NCI-H2029 treated with DMSO at 0.1 percent for 48 hours (cell line): ENCODE measurements around the gene MYCBPAP.
"Not testable (repeated sequence)": the region's sequence is repeated elsewhere in the genome, so short reads cannot be mapped to it uniquely, and the experiment has no call there.

Experiments used
- DNase-seq: peaks from one replicate; lab custom pipeline; 2025; lab: John Stamatoyannopoulos, UW

Gene MYCBPAP

DNA sequence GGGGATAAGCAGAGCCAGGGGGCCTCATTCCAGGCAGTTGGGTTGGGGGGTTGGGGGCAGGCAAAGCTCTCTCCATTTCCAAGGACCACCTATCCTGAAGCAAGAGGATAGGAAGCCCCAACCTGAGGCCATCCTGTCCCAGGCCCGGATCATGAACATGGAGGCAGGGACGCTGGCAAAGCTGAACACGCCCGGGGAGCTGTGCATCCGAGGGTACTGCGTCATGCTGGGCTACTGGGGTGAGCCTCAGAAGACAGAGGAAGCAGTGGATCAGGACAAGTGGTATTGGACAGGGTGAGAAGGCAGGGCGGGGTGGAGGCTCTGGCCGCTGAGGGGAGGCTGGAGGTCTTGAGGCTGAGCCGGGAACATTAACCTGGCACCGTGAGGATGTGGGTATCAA lies 36.0 kb upstream of the MYCBPAP start:
- no peak for DNase-seq

DNA sequence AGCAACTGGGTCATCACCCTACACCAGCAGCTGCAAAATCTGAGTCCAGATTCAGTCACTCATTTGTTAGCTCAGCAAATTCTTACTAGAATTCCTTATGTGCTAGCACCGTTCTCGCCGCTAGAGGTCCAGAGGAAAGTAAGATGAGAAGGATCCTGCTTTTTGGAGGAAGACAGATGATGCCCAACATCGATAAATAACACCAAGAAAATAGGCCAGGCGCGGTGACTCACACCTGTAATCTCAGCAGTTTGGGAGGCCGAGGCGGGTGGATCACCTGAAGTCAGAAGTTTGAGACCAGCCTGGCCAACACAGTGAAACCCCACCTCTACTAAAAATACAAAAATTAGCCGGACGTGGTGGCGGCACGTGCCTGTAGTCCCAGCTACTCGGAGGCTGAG lies 35.5 kb upstream of the MYCBPAP start:
- not testable (repeated sequence) for DNase-seq

DNA sequence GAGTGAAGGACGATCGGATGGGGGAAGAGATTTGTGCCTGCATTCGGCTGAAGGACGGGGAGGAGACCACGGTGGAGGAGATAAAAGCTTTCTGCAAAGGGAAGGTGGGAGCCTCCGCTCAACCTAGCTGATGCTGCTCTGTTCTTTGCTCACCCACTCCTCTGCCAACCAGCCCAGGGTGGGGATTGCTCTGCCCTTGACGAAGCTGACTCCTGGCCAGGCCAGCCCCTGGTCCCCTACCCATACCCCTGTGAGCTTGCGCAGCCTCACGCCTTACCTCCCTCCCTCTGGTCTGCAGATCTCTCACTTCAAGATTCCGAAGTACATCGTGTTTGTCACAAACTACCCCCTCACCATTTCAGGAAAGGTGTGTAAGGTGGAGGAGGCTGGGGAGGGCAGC lies 34.3 kb upstream of the MYCBPAP start:
- no peak for DNase-seq

DNA sequence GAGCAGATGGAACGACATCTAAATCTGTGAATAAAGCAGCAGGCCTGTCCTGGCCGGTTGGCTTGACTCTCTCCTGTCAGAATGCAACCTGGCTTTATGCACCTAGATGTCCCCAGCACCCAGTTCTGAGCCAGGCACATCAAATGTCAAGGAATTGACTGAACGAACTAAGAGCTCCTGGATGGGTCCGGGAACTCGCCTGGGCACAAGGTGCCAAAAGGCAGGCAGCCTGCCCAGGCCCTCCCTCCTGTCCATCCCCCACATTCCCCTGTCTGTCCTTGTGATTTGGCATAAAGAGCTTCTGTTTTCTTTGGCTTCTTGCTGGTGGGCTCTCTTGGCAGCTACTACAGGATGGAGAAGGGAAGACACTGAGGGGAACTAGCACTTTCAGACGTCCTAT lies 33.7 kb upstream of the MYCBPAP start:
- DNase-seq, result no peak

DNA sequence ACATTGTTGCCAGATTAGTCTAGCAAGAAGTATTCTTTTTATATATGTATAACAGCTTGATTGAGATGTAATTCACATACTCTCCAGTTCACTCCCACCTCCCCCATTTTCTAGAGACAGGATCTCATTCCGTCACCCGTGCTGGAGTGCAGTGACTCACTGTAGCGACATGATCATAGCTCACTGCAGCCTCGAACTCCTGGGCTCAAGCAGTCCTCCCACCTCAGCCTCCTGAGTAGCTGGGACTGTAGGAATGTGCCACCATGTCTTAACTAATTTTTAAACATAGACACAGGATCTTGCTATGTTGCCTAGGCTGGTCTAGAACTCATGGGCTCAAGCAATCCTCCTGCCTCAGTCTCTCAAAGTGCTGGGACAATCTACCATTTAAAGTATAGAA lies 32.9 kb upstream of the MYCBPAP start:
- no peak for DNase-seq

DNA sequence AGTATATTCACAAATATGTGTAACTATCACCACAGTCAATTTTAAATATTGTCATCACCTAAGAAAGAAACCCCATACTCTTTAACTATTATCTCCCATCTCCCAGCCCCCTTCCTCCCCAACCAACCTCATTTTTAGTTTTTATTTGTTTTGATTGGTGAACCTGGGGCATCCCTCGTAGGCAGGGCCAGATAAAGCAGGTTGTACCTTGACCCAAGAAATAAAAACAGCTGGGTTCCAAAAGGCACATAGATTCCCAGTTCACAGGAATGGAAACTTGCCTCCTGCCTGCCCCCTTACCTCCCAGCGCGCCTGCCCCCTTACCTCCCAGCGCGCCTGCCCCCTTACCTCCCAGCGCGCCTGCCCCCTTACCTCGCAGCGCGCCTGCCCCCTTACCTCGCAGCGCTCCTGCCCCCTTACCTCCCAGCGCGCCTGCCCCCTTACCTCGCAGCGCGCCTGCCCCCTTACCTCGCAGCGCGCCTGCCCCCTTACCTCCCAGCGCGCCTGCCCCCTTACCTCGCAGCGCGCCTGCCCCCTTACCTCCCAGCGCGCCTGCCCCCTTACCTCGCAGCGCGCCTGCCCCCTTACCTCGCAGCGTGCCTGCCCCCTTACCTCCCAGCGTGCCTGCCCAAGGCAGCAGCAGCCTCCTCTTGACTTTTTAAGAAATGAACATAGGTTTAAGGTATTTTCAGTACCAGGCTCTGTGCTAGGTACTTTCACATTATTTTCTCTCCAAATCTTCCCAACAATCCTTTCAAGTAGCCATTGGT lies 32.3 kb upstream of the MYCBPAP start:
- DNase-seq, result not testable (repeated sequence)

DNA sequence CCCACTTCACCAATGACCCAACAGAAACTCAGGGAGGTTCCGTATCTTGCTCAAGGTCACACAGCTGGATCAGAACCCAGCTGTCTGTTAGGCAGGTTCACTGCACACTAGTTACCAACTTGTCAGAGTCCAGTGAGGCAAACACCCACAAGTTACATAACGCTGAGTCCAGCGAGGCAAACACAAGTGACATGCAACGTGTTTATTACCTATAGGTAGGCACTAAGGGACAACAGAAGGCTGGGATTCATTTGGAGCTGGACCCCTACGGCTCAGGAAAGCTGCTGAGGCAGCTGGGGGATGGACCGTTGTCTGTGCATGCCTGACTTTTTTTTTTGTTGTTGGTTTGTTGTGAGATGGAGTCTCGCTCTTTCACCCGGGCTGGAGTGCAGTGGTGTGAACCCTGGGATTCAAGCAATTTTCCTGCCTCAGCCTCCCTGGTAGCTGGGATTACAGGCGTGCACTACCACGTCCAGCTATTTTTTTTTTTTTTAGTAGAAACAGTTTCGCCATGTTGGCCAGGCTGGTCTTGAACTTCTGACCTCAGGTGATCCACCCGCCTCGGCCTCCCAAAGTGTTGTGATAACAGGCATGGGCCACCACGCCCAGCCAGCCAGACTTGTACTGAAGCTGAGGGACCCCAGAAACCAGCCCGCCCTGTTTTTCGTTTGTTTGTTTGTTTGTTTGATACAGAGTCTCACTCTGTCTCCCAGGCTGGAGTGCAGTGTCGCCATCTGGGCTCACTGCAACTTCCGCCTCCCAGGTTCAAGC lies 31.5 kb upstream of the MYCBPAP start:
- DNase-seq, result no peak

DNA sequence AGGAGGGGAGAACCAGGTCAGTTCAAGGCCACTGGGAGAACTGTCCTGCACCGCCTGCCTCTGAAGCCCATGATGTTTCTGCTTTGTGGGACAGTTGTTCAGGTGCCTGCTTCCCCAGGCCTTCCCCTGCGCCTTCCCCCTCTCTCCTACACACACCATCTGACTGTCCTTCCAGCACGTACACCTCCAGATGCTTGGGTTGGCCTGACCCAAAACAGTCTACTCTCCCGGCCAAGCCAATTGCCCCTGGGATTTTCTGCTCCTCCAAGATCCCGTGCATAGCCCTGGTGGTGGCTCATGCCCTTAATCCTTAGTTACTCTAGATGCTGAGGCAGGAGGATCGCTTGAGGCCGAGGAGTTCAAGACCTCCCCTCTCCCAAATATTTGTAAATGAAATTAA lies 30.3 kb upstream of the MYCBPAP start:
- DNase-seq, result no peak

DNA sequence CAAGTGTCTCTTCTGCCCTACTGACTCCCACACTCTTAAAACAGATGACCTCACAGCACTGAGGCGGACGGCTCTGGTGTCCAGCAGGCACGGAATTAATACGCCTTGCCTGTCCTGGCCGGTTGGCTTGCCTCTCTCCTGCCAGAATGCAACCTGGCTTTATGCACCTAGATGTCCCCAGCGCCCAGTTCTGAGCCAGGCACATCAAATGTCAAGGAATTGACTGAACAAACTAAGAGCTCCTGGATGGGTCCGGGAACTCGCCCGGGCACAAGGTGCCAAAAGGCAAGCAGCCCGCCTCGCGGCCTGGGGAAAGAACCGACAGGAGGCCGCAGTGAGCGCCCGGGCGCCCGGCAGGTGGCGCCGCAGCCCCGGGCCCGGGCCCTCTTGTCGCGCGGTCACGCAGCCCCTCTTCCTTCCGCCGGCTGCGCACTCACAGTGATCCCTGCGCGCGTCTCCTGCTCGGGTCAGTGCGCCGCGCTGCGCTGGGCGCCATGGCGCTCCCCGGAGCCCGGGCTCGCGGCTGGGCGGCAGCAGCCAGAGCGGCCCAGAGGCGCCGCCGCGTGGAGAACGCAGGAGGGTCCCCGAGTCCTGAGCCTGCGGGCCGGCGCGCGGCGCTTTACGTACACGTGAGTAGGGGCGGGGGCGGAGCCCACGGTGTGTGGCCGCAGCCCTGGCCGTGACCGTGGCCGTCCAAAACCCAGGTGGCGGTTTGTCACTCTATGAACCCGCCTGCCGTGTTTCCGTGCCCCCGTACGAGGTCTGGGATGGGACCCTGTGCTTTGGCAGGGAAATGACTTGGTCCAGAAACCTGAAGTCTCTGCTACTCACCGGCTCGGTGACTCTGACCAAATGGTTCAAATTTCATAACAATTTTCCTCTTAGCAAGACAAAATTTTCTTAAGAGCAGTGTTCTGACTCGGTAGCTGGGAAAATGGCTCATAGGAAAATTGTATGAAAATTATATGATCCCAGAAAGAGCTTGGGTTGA lies 29.6 kb upstream of the MYCBPAP start, which contains the start of gene RSAD1:
Gene RSAD1 (plus strand): TSS at position 470 of the 991 bp plus-strand sequence. CDS start 25 bp downstream, at position 495.
- DNase-seq, result peak; percentile 51

DNA sequence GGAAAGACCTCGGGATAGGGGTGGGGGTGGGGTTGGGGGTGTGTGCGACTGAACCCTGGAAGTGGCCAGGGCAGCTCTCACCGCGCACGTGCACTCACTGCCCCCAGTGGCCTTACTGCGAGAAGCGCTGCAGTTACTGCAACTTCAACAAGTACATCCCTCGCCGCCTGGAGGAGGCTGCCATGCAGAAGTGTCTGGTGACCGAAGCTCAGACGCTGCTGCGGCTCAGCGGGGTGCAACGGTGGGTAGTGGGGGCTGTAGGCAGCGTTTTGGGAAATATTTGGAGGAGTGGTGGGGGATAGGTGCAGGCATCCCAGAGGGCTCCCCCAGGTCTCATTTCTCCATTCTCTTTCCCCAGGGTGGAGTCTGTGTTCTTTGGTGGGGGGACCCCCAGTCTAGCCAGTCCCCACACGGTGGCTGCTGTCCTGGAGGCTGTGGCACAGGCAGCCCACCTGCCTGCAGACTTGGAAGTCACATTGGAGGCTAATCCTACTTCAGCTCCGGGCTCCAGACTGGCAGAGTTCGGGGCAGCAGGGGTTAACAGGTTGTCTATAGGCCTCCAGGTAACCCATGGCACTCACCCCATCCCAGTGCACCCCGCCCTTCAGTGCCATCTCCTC lies 28.6 kb upstream of the MYCBPAP start:
- DNase-seq, result peak; percentile 26

DNA sequence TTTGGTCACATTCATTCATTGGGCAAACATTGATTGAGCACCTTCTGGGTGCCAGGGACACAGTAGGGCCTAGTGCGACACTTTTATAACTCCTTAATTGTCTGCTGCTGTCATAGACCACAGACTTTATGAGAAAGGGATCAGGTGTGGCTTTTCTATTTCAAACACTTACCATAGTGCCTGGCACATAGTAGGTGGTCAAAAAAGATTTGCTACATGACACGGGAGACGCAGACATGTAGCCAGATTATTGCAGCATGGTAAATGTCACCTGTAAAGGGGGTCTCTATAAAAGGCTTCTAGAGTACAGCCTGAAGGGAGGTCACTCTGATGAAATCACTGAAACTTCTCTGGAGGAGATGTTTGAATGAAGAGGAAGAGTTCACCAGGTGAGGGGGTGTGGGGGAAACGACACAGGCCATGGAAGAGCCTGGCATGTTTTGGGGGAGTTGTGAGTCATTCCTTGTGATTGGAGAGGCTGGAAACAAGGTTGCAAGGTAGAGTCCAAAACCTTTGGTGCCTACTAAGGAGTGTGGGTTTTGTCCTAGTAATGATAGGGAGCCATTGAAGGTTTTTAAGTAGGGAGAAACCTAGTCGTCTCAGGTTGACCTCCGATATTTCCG lies 28.0 kb upstream of the MYCBPAP start:
- no peak for DNase-seq

DNA sequence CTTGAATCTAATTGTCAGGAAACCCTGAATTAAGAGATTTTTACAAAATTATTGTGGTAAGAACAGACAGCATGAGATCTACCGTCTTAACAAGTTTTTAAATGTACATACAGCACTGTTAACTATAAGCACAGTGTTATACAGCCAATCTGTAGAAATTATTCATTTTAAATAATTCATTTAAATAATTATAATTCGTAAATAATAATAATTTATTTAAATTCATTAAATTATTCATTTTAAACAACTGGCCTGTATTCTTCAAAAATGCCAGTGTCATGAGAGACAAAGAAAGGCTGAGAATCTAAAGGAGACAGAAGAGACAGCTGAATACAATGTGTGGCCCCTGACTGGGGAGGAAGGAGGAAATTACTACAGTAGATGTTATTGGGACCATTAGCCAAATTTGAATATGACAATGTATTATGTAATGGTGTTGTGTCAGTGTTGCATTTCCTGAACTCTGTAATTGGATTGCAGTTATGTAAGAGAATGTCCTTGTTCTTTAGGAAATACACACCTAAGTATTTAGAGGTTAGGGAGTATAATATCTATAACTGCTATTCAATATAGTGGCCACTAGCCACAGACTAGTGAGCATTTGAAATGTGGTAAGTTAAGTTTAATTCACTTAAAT lies 27.3 kb upstream of the MYCBPAP start:
- no peak for DNase-seq

DNA sequence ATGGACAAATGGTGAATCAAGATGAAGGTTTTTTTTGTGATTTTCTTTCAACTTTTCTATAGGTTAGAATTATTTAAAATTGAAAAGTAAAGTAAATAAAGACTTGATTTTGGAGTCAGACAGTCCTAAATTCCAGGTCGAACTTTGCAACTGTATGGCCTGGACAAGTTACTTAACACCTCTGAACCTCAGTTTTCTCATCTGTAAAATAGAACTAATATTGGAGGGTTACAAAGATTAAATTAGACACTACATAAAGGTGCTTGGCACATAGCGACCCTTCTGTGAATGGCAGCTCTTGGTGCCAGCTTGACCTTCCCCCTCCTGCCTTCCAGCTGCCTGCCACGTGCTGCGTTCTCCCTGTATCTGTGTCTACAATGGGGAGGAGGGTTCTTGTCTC lies 26.6 kb upstream of the MYCBPAP start:
- DNase-seq, result no peak

DNA sequence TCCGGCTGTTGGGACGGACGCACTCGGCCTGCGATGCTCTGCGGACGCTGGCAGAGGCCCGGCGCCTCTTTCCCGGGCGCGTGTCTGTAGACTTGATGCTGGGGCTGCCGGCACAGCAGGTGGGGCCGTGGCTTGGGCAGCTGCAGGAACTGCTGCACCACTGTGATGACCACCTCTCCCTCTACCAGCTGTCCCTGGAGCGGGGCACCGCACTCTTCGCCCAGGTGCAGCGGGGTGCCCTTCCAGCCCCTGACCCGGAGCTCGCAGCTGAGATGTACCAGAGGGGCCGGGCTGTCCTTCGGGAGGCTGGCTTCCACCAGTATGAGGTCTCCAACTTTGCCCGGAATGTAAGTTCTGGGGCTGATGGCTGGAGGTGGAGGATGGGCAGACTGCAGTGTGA lies 26.1 kb upstream of the MYCBPAP start:
- DNase-seq, result no peak

DNA sequence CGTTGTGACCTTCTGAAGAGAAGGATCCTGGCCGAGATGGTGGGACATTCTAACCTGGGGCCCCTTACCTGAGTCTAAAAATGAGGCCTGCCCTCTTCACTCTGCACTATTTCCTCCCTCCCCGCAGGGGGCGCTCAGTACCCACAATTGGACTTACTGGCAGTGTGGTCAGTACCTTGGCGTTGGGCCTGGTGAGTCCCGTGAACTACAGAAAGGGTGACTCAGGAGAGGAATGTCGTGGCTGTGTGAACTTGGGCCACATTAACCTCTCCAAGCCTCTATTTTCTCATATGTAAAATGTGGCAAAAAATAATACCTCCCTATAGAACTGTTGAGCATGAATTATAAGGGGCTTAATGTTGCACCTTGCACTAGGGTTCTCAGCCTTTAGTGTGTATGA lies 25.7 kb upstream of the MYCBPAP start:
- DNase-seq, result peak; percentile 83

DNA sequence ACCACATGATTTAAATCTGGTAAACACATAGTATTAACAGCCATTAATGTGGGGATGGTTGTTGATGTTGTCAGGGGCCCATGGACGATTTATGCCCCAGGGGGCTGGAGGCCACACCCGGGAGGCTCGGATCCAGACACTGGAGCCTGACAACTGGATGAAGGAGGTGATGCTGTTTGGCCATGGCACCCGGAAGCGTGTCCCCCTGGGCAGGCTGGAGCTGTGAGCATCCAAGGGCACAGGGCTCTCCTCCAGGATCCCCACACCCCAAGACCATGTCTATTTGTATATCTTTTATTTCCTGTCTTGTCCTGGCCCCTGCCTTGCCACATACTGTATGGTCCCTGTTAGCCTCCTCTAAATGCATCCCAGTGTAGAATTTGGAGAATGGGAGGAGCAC lies 25.0 kb upstream of the MYCBPAP start:
- DNase-seq, result no peak

DNA sequence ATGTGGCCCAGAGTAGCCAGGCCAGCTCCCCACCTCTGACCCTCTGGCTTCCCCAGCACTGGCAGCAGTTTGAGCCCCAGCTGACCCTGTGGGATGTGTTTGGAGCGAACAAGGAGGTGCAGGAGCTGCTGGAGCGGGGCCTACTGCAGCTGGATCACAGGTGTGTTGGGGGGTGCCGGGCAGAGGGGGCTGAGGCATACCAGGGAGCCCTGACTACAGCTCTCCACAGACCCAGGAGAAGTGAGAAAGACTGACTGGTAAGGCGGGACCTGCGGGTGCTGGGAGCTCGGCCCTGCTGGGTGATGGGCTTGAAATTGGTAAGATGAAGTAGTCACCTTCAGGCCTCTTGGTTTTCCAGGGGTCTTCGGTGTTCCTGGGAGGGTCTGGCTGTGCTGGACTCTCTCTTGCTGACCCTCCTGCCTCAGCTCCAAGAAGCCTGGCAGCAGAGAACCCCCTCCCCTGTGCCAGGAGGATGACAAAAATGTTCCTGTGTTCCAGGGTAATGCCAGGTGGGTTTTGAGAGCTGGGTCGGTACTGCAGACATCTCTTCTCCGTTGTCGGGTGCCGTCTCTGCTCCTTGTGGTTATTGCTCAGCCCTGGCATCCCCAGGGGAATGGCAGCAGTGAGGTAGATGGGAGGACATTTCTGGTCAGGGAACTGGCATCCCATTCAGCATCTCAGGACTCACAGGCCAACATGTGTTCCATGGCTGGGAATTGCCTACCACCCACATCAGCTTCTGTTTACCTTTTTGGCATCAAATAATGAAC lies 23.7 kb upstream of the MYCBPAP start:
- no peak for DNase-seq

DNA sequence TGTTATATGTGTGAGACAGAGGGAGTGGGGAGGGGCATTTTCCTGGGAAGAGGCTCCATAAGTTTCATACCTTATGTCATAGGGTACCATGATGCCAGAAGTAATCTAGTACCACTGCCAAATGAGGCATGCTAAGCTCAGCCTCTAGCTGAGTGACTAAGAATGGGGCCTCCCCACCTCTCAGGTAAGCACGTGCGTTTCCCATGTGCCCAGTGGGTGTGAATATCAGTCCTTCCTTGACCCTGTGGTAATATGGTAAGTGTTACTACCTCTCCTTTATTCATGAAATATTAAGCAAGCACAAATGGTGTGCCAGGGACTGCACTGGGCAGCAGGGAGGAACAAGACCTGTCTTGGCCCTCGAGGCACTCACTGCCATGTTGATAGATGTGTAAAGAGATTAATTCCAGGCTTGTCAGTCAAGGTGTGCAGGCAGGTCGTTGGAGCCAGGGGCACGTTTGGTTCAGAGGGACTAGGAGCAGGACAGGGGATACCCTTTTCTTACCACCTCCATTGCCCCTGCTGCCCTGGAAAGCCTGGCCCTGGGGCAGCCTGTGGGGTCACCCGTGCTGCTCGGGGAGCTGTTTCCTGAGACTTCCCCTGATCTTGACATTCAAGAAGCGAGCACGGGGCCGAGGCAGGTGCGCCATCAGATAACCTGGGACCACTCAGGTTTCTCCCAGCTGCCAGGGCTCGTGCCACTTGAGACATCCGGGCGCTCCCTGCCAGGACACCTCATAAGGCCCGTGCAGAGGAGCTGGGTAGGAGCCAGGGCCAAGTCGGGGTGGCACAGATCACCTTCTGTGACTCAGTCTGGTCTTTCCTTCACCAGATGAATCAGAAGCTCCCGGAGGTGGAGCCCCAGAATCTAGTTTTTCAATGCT lies 20.8 kb upstream of the MYCBPAP start:
- DNase-seq, result no peak

DNA sequence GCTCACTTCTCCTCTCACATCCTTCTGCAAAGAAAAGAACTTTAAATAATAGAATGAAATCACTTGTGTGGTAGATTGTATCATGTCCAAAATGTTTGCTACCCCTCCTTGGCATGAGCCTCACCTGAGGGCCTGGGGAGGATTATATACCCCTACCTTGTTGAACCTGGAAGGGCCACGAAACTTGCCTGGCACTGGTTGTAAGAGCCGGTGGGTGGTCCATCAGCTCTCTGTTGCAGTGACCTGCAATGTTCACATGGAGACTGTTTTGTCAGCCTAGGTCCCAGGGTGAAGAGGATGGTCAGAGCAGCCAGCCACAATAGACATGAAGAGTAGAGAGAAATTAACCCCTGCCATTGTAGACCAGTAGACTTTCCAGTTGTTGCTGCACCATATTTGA lies 19.4 kb upstream of the MYCBPAP start:
- no peak for DNase-seq
